ENCODE measurements around the gene MRPL58. TPM values are rescaled to one million over a fixed set of nuclear protein-coding genes. Genes with fewer than 3 reads are reported as not detected.

Gene MRPL58
- total and polyA plus RNA-seq, 2 of the 8 experiments (the other 6 are each of a cell fraction or from before 2014, with no cell fraction given) = 43.6 to 49.1 TPM

DNA sequence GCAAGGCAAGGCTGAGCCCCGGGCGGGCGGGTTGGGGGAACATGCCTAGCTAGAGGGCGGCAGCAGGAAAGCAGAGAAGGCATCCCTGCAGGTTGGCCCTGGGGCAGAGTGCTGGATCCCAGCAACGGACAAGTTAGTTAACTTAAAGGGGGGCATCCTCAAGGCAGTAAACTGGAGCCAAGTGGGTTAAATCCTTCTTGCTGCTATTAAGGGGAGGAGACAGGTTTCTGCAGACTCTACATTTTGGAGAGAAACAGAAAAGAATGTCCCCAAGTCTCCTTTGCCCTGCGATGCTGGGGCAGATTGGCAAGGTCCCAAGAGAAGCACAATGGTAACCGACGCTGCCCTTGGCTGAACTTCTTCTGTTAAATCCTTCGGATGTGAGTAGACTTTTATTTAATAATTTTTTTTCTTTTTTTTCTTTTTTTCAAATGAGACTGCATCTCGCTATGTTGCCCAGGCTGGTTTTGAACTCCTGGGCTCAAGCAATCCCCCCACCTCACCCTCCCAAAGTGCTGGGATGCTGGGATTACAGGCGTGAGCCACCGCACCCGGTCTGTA lies 20.3 kb downstream of the MRPL58 start (continued):
- TF ChIP-seq TEAD4 (IDR thresholded peaks at IDR 0.05; ENCODE audit: low read depth, low read length) = no peak
- TF ChIP-seq, protein P1, sequence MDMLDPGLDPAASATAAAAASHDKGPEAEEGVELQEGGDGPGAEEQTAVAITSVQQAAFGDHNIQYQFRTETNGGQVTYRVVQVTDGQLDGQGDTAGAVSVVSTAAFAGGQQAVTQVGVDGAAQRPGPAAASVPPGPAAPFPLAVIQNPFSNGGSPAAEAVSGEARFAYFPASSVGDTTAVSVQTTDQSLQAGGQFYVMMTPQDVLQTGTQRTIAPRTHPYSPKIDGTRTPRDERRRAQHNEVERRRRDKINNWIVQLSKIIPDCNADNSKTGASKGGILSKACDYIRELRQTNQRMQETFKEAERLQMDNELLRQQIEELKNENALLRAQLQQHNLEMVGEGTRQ (IDR thresholded peaks at IDR 0.05; ENCODE audit: low read length) = no peak
- TF ChIP-seq, protein P2, sequence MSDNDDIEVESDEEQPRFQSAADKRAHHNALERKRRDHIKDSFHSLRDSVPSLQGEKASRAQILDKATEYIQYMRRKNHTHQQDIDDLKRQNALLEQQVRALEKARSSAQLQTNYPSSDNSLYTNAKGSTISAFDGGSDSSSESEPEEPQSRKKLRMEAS (IDR thresholded peaks at IDR 0.05) = no peak
- no peak for TF ChIP-seq CTBP2 (IDR thresholded peaks at IDR 0.05; ENCODE audit: borderline replicate concordance, insufficient read depth, insufficient read length, low read length)
